Lower lobe of right lung (tissue), 2 donors: ENCODE data around the gene XKR7. TPM values are rescaled to one million over a fixed set of nuclear protein-coding genes. Genes with fewer than 3 reads are reported as not detected.

Source experiments
- ATAC-seq, 2 donors: fragments of 200-7000 bp; cut with Tn5 transposase; one replicate each; pipeline ENCODE4 v1.9.1; 2020 to 2022; ENCODE audit warnings: mild to moderate bottlenecking in 2 of 2, moderate library complexity in 2 of 2
- DNase-seq: peaks from one replicate; pipeline ENCODE4 v3.0.0-alpha.2; 2020
- H3K27ac ChIP-seq: fragments of 200-600 bp; one replicate; pipeline ENCODE4 v1.8.0; 2022
- H3K27me3 ChIP-seq: fragments of 200-600 bp; one replicate; pipeline ENCODE4 v1.8.0; 2022; ENCODE audit warnings: low read depth
- H3K36me3 ChIP-seq: fragments of 200-600 bp; one replicate; pipeline ENCODE4 v1.8.0; 2022; ENCODE audit warnings: mild to moderate bottlenecking
- H3K4me1 ChIP-seq: fragments of 200-600 bp; one replicate; pipeline ENCODE4 v1.8.0; 2022
- H3K4me3 ChIP-seq: fragments of 200-600 bp; one replicate; pipeline ENCODE4 v1.8.0; 2022; ENCODE audit warnings: mild to moderate bottlenecking
- H3K9me3 ChIP-seq: fragments of 200-600 bp; one replicate; pipeline ENCODE4 v1.8.0; 2022
- intact Hi-C: fragments of 100-400 bp; cut with DNase I; formaldehyde crosslinking; loops from one replicate; pipeline ENCODE4 v1.11.0; 2022
- total RNA-seq: library from RNA; stranded (reverse); fragmentation: NEBNext Ultra II Directional; extraction: Animal tissue kit (Norgen Biotek cat#: 25700); gene quantifications from one replicate; pipeline ENCODE4 v1.2.1, GENCODE V29; 2021
- TF ChIP-seq, protein P1 (sequence below): fragments of 200-600 bp; IDR thresholded peaks from one replicate; pipeline ENCODE4 v1.8.0; 2022; ENCODE audit warnings: antibody characterized with exemption, mild to moderate bottlenecking
- donor health status: DM: no; HTN: yes; CAD: no; lungs with severe emphysema.

Gene XKR7
- total RNA-seq, 1 donor from 2014 or later: 0.06 TPM

DNA sequence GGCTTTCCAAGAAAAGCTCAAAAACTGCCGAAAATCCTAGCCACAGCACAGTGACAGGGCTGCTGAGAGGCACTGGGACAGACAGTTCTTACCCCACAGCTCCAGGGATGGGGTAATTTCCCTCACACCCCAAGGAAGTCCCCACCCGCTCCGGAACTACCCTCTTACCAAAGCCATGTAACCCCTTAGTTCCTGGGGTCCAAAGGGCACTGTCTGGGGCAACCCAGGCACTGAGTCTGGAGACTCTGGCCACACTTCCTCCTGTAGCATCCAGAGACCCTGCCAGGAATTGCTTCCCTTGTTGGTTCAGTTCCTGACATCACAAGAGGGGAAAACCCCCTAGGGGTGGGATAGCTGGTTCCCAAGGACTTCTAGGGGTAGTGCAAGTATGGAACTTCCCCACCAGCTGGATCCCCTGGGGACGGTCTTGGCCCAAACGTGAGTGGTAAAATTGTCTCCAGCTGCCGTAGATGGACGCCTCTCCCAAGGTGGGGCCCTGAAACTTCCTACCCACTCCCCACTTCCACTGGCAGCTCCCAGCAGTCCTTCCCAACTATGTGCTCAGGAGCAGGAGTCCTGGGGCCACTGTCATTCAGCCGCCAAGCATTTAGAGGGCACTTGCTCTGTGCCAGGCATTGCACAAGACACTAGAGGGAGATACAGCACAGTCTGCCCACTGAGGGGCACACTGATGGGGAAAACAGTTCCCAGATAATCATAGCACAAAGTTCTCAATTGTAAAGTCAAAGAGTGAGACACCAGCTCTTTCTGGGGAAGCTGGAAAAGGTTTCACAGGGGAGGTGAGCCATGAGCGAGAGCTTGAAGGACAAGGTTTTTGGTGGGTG lies 66.9 kb downstream of the XKR7 start:
- TF ChIP-seq, protein P1, sequence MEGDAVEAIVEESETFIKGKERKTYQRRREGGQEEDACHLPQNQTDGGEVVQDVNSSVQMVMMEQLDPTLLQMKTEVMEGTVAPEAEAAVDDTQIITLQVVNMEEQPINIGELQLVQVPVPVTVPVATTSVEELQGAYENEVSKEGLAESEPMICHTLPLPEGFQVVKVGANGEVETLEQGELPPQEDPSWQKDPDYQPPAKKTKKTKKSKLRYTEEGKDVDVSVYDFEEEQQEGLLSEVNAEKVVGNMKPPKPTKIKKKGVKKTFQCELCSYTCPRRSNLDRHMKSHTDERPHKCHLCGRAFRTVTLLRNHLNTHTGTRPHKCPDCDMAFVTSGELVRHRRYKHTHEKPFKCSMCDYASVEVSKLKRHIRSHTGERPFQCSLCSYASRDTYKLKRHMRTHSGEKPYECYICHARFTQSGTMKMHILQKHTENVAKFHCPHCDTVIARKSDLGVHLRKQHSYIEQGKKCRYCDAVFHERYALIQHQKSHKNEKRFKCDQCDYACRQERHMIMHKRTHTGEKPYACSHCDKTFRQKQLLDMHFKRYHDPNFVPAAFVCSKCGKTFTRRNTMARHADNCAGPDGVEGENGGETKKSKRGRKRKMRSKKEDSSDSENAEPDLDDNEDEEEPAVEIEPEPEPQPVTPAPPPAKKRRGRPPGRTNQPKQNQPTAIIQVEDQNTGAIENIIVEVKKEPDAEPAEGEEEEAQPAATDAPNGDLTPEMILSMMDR: peak; percentile 18
- peak; percentile 61 for DNase-seq
- intact Hi-C loops: no loop called here
- peak; percentile 49 to 70 for ATAC-seq
- Histone ChIP-seq H3K9me3 (no peaks in the 10 kb centered on the region), H3K4me1 (peaks cover 31% of the 10 kb centered on the region), H3K4me3 (no peak overlapping the region), H3K27ac (peak overlapping the region; percentile 18), H3K27me3 (peaks cover 18% of the 10 kb centered on the region), H3K36me3 (peaks cover 8% of the 10 kb centered on the region)

DNA sequence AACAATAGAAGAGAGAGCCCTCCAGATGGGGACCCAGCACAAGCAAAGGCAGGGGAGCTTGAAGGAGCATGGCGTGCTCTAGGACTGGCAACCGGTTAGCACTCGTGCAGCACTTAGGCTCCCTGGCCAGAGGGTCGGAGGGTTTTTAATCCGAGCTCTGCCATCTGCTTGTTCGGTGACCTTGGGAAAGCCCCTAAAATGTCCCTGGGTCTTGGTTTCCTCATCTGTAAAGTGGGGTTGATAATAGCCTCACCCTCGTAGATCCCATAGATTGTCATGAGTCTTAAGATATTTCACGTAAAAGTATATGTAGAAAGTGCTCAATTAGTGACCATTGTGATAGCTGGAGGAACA lies 67.5 kb downstream of the XKR7 start:
- no peaks in the 10 kb centered on the region for H3K9me3 ChIP-seq

DNA sequence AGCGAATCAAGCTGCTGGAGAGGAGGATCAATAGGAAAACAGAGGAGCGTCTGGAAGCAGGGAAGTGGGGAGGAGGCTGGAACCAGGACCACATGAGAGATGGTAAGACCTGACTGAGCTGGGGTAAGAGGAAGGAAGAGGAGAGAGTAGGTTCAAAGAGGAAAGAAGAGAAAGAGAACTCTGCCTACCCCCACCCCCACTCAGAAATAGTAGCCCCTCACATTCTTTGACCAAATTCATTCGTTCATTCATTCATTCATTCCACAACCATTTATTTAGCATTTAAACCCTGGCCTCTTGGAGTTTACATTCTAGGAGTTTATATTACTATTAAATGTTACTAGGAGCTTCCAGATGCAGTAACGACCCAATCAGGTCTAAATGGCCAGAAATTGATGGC lies 68.3 kb downstream of the XKR7 start:
- Histone ChIP-seq H3K36me3 (peaks cover 8% of the 10 kb centered on the region), H3K27me3 (peaks cover 14% of the 10 kb centered on the region), H3K4me3 (no peak overlapping the region), H3K27ac (no peak overlapping the region), H3K9me3 (no peaks in the 10 kb centered on the region), H3K4me1 (peaks cover 28% of the 10 kb centered on the region)
- no peak for ATAC-seq
- no peak for DNase-seq
- intact Hi-C loops: no loop called here
- TF ChIP-seq, protein P1: no peak

More for the DNA sequence above, 67.5 kb downstream of the XKR7 start:
- Histone ChIP-seq H3K36me3 (peaks cover 8% of the 10 kb centered on the region), H3K4me3 (no peak overlapping the region), H3K27ac (no peak overlapping the region), H3K27me3 (peaks cover 18% of the 10 kb centered on the region), H3K4me1 (peaks cover 31% of the 10 kb centered on the region)
- ATAC-seq (no peak), DNase-seq (no peak)
- TF ChIP-seq, protein P1: no peak
- intact Hi-C loops: no loop called here

DNA sequence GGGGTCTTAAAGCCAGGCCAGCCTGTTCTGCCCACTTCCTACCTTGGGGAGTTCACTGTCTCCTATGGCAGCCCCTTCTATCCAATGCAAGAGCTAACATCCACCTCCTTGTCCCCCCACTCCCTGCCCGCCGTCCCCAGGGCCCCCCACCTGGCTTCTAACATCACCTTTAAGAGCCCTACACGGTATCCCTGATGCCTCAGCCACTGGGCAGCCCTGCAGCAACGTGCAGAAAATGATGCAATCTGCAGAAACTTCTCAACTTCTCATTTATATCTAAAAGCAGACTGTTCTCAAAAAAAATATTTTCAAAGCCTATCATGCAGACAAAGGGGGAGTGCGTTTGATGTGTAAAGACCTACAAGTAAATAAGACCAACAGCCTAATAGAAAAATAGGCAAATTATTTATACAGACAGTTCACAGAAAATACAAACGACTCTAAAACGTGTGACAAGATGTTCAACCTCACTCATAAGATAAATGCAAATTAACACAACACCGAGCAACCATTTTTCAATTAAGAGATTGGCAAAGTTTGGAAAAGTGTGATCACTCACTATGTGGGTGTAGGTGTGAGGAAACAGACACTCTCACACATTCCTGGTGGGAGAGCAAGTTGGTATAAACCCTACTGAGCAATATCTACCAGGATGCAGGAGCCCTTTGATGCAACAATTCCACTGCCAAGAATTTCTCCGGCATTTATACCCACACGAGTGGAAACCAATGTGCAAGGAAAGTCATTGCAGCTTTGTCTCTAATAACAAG lies 69.0 kb downstream of the XKR7 start:
- peaks cover 11% of the 10 kb centered on the region for H3K27me3 ChIP-seq
- H3K36me3 ChIP-seq: peaks cover 5% of the 10 kb centered on the region
- intact Hi-C loops: no loop called here
- ATAC-seq (no peak), DNase-seq (no peak)
- H3K9me3 ChIP-seq: no peaks in the 10 kb centered on the region
- peaks cover 21% of the 10 kb centered on the region for H3K4me1 ChIP-seq
- H3K4me3 ChIP-seq: no peak overlapping the region
- no peak overlapping the region for H3K27ac ChIP-seq
- TF ChIP-seq, protein P1: no peak

DNA sequence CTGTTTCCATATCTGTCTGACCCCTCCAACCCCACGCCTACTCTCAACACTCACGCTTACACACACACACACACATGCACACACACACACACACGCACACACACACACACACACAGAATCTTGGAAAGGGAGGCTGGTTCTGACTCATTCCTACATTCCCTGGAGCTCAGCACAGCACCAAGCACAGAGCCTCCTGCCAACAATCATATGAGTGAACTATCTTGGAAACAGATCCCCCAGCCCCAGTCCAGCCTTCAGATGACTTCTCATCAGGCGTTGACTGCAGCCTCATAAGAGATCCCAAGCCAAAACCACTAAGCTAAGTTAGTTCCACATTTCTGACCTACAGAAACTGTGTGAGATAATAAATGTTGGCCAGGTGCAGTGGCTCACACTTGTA lies 70.0 kb downstream of the XKR7 start:
- Histone ChIP-seq H3K4me3 (no peak overlapping the region), H3K9me3 (no peaks in the 10 kb centered on the region), H3K36me3 (no peaks in the 10 kb centered on the region), H3K27ac (no peak overlapping the region), H3K4me1 (peaks cover 19% of the 10 kb centered on the region), H3K27me3 (peaks cover 11% of the 10 kb centered on the region)
- ATAC-seq (no peak), DNase-seq (no peak)
- TF ChIP-seq, protein P1: no peak
- intact Hi-C loops: no loop called here
